GM15510 (cell line): ENCODE data around the gene LYZL4.

Experiments
- POLR2A ChIP-seq: IDR thresholded peaks from 3 replicates; pipeline ENCODE4 v1.6.1; 2011; ENCODE audit warnings: borderline replicate concordance; ENCODE audit not compliant: insufficient read length; ENCODE audit errors: extremely low read depth

LYZL4 gene

DNA sequence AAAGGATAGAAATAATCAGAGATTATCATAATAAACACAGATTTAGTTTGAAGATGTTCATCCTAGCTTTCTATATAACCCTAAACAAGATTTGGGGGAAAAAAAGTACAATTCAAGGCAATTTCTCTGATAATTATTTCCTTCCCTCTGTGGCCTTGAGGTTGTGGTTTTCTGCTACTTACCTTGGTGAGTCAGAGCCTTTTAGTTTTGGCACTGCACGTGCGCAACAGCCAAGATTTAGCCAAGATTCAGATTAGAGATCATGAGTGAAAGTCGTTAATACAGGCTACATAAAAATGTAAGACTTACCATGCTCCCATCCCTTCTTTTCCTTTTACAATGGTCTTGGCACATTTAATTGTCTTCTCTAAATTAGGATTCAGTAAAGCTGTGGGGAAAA lies 6.7 kb downstream of the LYZL4 start:
- no peak for TF ChIP-seq POLR2A

DNA sequence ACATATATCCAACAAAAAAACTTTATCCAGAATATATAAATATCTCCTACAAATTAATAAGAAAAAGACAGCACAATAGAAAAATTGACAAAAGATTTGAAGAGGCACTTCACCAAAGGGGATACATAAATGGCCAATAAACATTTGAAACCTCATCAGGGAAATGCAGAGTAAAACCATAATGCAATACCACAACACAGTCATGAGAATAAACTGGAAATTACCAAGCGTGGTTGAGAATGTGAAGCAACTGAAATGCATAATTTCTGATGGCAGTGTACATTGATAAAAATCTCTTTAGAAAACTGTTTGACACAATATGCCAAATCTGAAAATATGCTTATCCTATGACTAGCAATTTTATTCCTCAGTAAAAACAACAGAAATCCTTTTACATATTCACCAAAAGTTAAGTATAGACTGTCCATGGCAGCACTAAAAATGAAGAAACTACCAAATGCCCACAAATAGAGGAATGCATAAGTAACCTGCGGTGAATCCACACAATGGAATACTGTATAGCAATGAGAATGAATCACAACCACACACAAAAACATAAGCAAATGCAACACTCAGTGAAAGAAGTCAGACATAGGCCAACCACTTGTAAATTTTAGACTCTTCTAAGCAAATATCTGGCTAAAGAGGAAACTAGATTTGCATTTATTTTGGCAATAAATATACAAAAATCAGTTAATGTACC lies 7.9 kb downstream of the LYZL4 start:
- TF ChIP-seq POLR2A: no peak

DNA sequence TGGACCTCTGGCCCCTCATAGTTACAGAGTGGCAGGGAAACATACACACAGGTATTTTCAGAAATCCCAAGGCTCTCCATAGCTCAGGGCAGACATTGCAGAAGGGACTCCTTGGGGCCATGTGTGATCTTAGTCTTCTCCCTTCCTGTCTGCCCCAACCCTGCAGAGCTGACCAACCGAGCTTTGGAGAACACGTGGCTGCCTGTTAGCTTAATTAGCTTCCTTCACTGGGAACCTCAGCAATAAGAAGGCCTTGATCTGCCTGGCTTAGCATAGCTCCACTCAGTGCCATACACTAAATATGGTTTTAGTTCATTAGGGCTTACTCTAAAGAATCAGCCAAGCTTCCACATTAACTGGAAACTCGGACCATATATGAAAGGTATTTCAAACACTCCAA lies 12.3 kb downstream of the LYZL4 start:
- no peak for TF ChIP-seq POLR2A

DNA sequence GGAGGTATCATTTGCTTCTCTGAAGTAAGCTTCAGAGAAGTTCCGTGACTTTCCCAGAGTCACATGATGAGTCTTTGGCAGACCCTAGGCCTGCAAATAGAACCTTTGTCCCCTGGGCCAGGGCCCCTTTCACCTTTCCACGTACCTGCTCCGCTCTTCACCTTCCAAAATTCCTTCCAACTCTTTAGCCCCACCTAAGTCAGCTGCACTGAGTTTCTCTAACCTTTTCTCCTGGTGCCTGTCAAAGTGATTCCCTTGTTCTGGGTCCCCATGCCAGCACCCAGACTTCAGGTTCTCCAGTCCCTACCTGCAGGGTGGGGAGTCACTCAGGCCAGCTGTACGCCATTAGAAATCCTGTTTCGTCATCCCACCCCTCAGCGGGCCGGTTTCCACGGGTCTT lies 12.8 kb downstream of the LYZL4 start:
- no peak for TF ChIP-seq POLR2A

- TF ChIP-seq POLR2A: no peak
These were observed 15.7 kb downstream of the LYZL4 start for GRCh38 chr3:42394579-42395288.

DNA sequence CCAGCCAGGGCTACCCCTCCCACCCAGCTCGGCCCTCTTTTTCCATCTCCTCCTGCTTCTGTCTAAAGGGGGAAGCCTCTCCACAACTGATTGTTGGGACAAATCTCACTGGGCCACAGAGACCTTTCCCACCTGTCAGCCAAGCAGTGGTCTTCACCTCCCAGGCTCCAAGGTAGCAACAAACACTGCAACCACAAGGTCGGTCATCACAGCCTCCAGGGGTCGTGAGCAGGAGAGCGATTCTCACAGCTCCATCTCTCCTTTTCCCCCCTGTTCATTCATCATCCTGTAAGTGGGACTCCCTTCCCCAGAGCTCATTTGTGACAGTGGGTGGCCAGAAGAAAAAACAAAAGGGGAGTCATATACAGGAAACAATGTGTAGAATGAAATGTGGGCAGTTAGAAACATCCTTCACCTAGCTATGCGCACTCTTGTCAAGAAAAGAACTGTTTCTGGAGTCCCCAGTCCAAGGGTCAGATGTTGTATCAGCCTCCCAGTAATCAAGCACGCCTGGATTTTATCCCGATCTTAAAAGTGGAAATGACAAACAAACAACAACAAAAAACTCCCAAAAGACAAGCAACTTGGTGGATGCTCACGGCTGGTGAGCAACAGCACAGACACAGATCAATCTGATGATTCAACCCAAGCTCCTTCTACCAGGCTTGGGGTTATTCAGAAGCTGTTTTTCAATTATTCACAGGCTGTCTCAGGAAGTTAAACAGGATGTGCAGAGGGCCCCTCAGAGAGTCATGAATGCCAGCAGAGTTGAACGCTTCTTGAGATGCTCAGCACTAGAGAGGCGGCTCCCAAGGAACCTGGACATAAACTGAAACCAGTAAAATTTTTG lies 22.4 kb downstream of the LYZL4 start:
- TF ChIP-seq POLR2A: no peak

DNA sequence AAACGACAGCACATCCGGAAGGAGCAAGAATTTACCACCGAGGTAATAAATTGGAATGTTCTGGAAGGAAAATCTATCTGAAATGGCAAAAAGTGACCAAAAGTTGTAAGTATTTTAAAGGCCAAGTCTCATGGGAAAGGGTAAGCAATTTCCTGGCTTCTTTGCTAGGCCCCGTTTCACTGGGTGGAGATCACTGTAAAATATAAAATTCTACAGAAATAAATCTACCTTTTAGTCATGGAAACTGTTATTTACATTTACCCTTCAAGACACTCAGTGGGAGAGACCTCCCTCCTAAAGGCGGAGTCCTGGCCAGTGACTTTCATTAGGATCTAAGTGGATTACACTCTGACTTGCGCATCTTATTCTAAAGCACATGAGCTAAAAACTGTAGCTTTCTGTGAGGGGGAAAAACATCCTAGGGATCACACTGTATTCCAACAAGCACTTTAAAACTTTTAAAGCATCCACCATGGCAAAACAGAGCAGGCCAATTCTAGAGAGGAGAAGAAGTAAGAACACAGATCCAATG lies 28.8 kb downstream of the LYZL4 start:
- TF ChIP-seq POLR2A: no peak

GRCh38 chr3:42377681-42378080 lies 32.7 kb downstream of the LYZL4 start:
- no peak for TF ChIP-seq POLR2A

GRCh38 chr3:42376344-42376798 lies 34.0 kb downstream of the LYZL4 start:
- TF ChIP-seq POLR2A: no peak

DNA sequence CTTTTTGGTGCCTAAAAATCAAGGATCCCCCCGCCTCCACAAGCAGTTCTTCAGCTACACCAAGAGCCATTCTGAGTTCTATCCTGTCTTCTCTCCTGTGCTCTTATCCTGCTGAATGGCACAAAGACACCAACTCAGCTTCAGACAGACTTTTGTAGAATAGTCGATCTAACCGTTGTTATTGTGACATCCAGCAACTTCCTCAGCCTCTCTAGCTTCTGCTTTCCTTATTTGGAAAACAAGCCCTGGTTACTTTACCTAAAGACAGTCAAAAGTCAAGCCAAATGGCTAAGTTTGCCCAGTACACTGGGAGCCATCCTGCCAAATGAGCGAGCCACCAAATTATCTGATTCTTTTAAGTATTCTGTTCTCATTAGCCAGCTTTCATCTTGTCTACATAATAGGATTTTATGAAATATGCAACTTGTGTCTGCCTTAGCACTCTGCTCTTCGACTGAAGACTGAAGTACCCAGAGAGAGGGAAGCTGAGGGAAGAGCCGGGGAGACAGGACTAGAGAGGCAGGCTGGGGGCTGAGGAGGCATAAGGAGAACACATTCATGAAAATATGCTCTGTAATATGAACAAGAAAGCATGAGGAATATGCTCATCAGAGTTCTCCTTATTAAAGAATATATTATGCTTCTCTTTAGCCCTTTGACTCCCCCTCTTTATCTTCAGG lies 35.1 kb downstream of the LYZL4 start:
- TF ChIP-seq POLR2A: no peak

DNA sequence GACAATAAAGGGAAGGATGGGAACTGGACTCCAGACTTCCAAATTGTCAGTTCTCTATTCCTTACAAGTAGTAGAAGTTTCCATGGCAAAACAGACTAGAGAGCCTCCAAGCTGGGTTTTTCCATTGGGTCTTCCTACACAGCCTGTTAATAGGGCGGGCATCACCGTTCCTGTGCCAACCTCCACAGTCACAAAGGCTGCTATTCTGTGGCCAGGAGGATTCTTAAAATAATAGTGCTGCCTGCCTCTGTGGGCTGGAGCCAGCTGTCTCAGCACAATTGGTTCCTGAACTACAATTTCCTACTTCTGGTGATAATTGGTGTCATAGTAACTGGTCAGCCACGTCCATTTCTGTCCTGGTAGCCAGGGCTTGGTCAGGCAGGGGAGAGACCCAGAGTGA lies 38.6 kb downstream of the LYZL4 start:
- no peak for TF ChIP-seq POLR2A

DNA sequence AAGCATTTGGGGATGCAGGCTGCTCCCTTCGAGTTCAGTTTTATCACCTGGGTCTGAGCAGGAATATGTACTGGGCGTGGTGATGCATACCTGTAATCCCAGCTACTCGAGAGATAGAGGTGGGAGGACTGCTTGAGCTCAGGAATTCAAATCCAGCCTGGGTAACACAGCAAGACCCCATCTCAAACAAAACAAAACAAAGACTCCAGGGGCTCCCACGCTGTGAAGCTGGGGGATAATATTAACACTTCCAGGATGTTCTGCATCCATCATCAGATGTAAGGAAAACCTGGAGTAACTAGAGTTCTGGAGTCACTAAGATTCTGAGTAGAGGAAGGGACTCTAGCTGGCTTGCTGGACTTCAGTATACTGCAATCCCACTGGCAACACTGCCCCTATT lies 40.6 kb downstream of the LYZL4 start:
- no peak for TF ChIP-seq POLR2A

- no peak for TF ChIP-seq POLR2A
These were observed 41.1 kb downstream of the LYZL4 start for GRCh38 chr3:42369304-42369703.

DNA sequence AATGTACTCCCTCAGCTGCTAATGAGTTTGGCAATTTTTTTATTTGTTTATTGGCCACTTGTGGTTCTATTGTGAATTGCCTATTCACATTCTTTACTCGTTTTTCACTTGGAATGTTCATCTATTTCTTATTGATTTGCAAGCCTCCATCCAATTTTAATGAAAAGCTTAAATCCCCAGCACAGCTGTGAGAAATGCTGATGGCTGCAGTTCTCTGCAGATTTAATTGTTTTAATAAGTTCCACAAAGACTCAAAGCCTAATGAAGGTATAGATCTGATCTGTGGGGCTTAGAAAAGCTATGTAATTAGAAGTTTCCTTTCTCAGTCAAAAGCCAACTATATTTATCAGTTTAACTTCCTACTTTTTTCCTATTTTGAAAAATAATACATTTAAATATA lies 41.5 kb downstream of the LYZL4 start:
- no peak for TF ChIP-seq POLR2A

DNA sequence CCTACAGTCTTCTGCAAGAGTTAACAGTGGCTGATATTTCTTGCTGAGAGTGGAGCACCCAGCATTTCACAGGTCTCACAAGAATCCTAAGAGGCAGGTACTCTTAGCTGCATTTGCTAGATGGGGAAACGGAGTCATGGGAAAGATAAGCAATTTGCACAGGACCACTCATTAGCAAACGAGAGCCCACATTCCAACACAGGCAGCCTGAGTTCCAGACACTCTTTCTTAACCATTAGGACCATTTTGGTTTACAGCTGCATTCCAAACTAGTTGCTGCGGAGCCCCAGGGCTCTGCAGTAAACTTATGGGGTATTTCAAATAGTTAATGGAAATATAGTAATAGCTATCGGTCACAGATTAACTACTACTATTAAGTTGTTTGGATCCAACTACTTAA lies 42.5 kb downstream of the LYZL4 start:
- no peak for TF ChIP-seq POLR2A

GRCh38 chr3:42366550-42366949 lies 43.9 kb downstream of the LYZL4 start:
- TF ChIP-seq POLR2A: no peak

DNA sequence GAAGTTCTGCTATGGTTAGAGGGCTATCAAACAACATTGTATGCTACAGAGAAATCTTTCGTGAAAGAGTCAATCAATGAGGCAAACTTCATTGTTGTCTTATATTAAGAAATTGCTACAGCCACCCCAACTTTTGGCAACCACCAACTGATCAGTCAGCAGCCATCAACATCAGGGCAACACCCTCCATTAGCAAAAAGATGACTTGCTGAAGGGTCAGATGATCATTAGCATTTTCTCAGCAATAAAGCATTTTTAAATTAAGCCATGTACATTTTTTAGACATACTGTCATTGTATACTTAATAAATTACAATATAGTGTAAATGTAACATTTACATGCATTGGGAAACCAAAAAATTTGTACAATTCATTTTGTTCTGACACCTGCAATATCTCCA lies 53.1 kb downstream of the LYZL4 start:
- no peak for TF ChIP-seq POLR2A
